ENCODE results near the gene ACTN4. TPM values are rescaled to one million over a fixed set of nuclear protein-coding genes. Genes with fewer than 3 reads are reported as not detected.

The ACTN4 gene
- total and polyA plus RNA-seq, 2 donors (not counting 1 experiment from before 2014, with no cell fraction given), result 127 to 683 TPM

GRCh38 chr19:38676023-38676877 lies 28.8 kb downstream of the ACTN4 start:
- Histone ChIP-seq H3K9ac (ENCODE audit: insufficient read depth, low read length) (no peak overlapping the region), H3K4me3 (replicated peaks in 1 of 4; ENCODE audit: control extremely low read depth in 1 of 4, insufficient read depth in 1 of 4, low read depth in 3 of 4, low read length in 4 of 4) (no peak overlapping the region), H3K36me3 (ENCODE audit: control insufficient read depth, insufficient read depth, low read length) (peaks cover 12% of the 10 kb centered on the region), H3K4me1 (ENCODE audit: control insufficient read depth, extremely low read depth, insufficient read depth, low read length) (peaks cover 37% of the 10 kb centered on the region), H3K79me2 (ENCODE audit: control insufficient read depth, insufficient read depth, low read length) (peaks cover 90% of the 10 kb centered on the region), H3K27ac (ENCODE audit: insufficient read depth, low read length) (peak overlapping the region; percentile 38), H3K9me3 (ENCODE audit: control insufficient read depth, insufficient read depth, low read depth, low read length) (no peaks in the 10 kb centered on the region), H2AFZ (ENCODE audit: low read length) (no peak overlapping the region), H3K4me2 (ENCODE audit: extremely low read depth, insufficient read depth, low read length) (peak overlapping the region; percentile 52), H3K27me3 (ENCODE audit: control insufficient read depth, insufficient read depth, low read length) (no peaks in the 10 kb centered on the region), H4K20me1 (ENCODE audit: control insufficient read depth, extremely low read depth, insufficient read depth, low read length) (no peaks in the 10 kb centered on the region)
- DNase-seq (ENCODE audit: low read depth in 2 of 2), result peak; percentile 56 to 87
- TF ChIP-seq CTCF (conservative IDR thresholded peaks at IDR 0.05 in 1 of 2, IDR thresholded peaks at IDR 0.05 in 1 of 2; ENCODE audit: low read depth in 1 of 2, low read length in 2 of 2) (no peak), EZH2 (IDR thresholded peaks at IDR 0.05; ENCODE audit: low read length, missing control alignments) (no peak)

GRCh38 chr19:38676878-38677646 lies 29.6 kb downstream of the ACTN4 start:
- no peak for DNase-seq (ENCODE audit: low read depth in 2 of 2)
- Histone ChIP-seq H4K20me1 (ENCODE audit: control insufficient read depth, extremely low read depth, insufficient read depth, low read length) (no peaks in the 10 kb centered on the region), H3K27ac (ENCODE audit: insufficient read depth, low read length) (peak overlapping the region; percentile 38), H3K4me2 (ENCODE audit: extremely low read depth, insufficient read depth, low read length) (peak overlapping the region; percentile 52), H3K4me1 (ENCODE audit: control insufficient read depth, extremely low read depth, insufficient read depth, low read length) (peaks cover 38% of the 10 kb centered on the region), H3K4me3 (replicated peaks in 1 of 4; ENCODE audit: control extremely low read depth in 1 of 4, insufficient read depth in 1 of 4, low read depth in 3 of 4, low read length in 4 of 4) (no peak overlapping the region), H3K9ac (ENCODE audit: insufficient read depth, low read length) (no peak overlapping the region), H2AFZ (ENCODE audit: low read length) (no peak overlapping the region), H3K79me2 (ENCODE audit: control insufficient read depth, insufficient read depth, low read length) (peaks cover 90% of the 10 kb centered on the region), H3K9me3 (ENCODE audit: control insufficient read depth, insufficient read depth, low read depth, low read length) (no peaks in the 10 kb centered on the region), H3K36me3 (ENCODE audit: control insufficient read depth, insufficient read depth, low read length) (peaks cover 14% of the 10 kb centered on the region), H3K27me3 (ENCODE audit: control insufficient read depth, insufficient read depth, low read length) (no peaks in the 10 kb centered on the region)
- TF ChIP-seq CTCF (conservative IDR thresholded peaks at IDR 0.05 in 1 of 2, IDR thresholded peaks at IDR 0.05 in 1 of 2; ENCODE audit: low read depth in 1 of 2, low read length in 2 of 2), result no peak
- TF ChIP-seq EZH2 (IDR thresholded peaks at IDR 0.05; ENCODE audit: low read length, missing control alignments), result no peak

DNA sequence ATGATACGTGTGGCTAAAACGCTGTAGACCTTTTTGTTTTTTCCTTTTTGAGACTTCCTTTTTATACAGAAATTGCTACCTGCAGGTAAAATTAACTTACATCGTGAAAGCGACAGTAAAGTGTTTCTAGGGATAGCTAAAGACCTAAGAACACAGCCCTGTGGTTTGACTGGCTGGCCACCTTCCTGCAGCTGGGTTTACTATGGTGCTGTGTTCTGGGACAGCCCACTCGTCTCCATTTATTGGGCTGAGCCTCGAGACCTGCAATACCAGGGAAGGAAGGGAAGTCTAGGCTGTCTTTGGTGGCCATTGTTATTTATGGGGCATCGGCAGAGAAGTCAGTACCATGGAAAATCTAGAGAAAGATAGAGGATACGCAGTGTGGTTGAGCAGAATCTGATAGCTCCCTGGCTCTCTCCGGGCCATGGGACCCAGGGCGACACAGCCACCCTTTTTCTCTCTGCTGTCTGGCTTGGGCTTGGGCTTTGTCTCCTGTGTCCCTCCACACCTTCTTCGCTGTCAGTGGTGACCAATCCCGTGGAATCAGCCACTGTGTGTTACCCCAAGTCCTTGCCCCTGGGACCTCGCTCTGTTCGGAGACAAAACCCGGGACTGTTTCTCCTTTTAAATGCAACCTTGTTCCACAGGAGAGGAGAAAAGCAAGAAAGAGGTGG lies 30.9 kb downstream of the ACTN4 start:
- H3K4me3 ChIP-seq (replicated peaks in 1 of 4; ENCODE audit: control extremely low read depth in 1 of 4, insufficient read depth in 1 of 4, low read depth in 3 of 4, low read length in 4 of 4), result no peak overlapping the region
- no peaks in the 10 kb centered on the region for H3K9me3 ChIP-seq (ENCODE audit: control insufficient read depth, insufficient read depth, low read depth, low read length)
- DNase-seq (ENCODE audit: low read depth in 2 of 2), result no peak
- no peak overlapping the region for H3K27ac ChIP-seq (ENCODE audit: insufficient read depth, low read length)
- no peak overlapping the region for H2AFZ ChIP-seq (ENCODE audit: low read length)
- no peak overlapping the region for H3K4me2 ChIP-seq (ENCODE audit: extremely low read depth, insufficient read depth, low read length)
- H3K4me1 ChIP-seq (ENCODE audit: control insufficient read depth, extremely low read depth, insufficient read depth, low read length), result peaks cover 45% of the 10 kb centered on the region
- no peaks in the 10 kb centered on the region for H3K27me3 ChIP-seq (ENCODE audit: control insufficient read depth, insufficient read depth, low read length)
- H3K9ac ChIP-seq (ENCODE audit: insufficient read depth, low read length), result no peak overlapping the region
- no peak for TF ChIP-seq EZH2 (IDR thresholded peaks at IDR 0.05; ENCODE audit: low read length, missing control alignments)
- H3K79me2 ChIP-seq (ENCODE audit: control insufficient read depth, insufficient read depth, low read length), result peaks cover 94% of the 10 kb centered on the region
- no peaks in the 10 kb centered on the region for H4K20me1 ChIP-seq (ENCODE audit: control insufficient read depth, extremely low read depth, insufficient read depth, low read length)
- peaks cover 14% of the 10 kb centered on the region for H3K36me3 ChIP-seq (ENCODE audit: control insufficient read depth, insufficient read depth, low read length)

Measured in fibroblast of lung (primary cell).